T-helper 22 cell (primary cell): ENCODE results near the gene GRAP.

Experiments
- DNase-seq: peaks from one replicate; pipeline ENCODE4 v3.0.0-alpha.2; 2020; ENCODE audit warnings: low read depth

Gene GRAP

GRCh38 chr17:19018600-19018950 lies 28.2 kb downstream of the GRAP start:
- no peak for DNase-seq

- DNase-seq: no peak
These were observed 28.8 kb downstream of the GRAP start for GRCh38 chr17:19017804-19018599.

- no peak for DNase-seq
These were observed 29.4 kb downstream of the GRAP start for GRCh38 chr17:19017401-19017800.

GRCh38 chr17:19016881-19017280 lies 29.9 kb downstream of the GRAP start:
- DNase-seq: no peak

- no peak for DNase-seq
These were observed 30.5 kb downstream of the GRAP start for GRCh38 chr17:19016297-19016696.

- no peak for DNase-seq
These were observed 31.3 kb downstream of the GRAP start for GRCh38 chr17:19015428-19015827.

GRCh38 chr17:19014628-19015215 lies 32.0 kb downstream of the GRAP start:
- no peak for DNase-seq

GRCh38 chr17:19013806-19014627 lies 32.7 kb downstream of the GRAP start:
- no peak for DNase-seq

GRCh38 chr17:19013226-19013625 lies 33.5 kb downstream of the GRAP start:
- DNase-seq: no peak

- no peak for DNase-seq
These were observed 34.3 kb downstream of the GRAP start for GRCh38 chr17:19012171-19013080.

- DNase-seq: no peak
These were observed 35.2 kb downstream of the GRAP start for GRCh38 chr17:19011581-19011980.

- no peak for DNase-seq
These were observed 35.8 kb downstream of the GRAP start for GRCh38 chr17:19010729-19011505.

GRCh38 chr17:19009970-19010369 lies 36.8 kb downstream of the GRAP start:
- DNase-seq: no peak

- no peak for DNase-seq
These were observed 40.1 kb downstream of the GRAP start for GRCh38 chr17:19006698-19007097.

- no peak for DNase-seq
These were observed 40.8 kb downstream of the GRAP start for GRCh38 chr17:19005789-19006430.

- DNase-seq: no peak
These were observed 41.5 kb downstream of the GRAP start for GRCh38 chr17:19005137-19005773.

GRCh38 chr17:19004421-19005136 lies 42.2 kb downstream of the GRAP start, which contains the start of gene FAM83G:
TSS of gene FAM83G (minus strand) at chr17:19004764. CDS start at chr17:19004041, 723 bp downstream.
- DNase-seq: peak; percentile 84

- DNase-seq: no peak
These were observed 43.0 kb downstream of the GRAP start for GRCh38 chr17:19003543-19004420.
